ENCODE results near the gene KDM2A.

KDM2A gene

DNA sequence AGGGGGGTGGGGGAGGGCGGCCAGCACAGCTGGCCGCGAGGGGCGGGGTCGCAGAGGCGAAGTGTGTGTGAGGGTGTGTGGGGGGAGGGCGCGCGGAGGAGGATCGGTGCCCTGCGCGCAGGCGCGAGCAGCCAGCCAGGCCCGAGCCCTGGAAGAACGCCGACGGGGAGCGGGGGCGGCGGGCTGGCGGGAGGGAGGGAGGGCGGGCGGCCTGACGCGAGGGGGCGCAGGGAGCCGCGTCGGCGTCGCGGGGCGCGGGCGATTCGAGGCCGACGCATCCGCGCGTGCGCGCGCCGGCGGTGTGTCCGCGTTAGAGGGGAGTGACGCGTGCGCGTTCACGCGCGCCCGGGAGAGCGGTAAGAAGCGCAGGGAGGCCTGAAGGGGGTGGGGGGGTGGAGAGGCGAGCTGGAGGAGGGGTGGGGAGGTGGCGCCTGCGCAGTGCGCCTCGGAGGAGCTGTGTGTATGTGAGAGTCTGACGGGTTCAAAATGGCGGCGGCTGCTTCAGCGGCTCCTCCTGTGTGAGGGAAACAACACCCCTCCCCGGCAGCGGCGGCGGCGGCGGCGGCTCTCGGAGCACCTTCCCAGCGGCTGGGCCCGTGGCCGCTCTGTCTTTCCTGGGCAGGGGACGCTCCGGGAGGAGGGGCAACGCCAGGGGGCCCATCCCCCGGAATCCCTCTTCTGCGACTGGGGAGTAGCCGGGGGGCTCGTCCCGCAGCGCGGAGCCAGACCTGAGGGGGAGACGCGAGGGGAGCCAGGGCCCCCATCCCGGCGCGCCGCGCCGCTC, at the start of gene KDM2A:
TSS of gene KDM2A (plus strand) at position 463 of the 784 bp plus-strand sequence. CDS start 2,054 bp downstream, outside the sequence.
- peak; percentile 98 to 99 for DNase-seq

DNA sequence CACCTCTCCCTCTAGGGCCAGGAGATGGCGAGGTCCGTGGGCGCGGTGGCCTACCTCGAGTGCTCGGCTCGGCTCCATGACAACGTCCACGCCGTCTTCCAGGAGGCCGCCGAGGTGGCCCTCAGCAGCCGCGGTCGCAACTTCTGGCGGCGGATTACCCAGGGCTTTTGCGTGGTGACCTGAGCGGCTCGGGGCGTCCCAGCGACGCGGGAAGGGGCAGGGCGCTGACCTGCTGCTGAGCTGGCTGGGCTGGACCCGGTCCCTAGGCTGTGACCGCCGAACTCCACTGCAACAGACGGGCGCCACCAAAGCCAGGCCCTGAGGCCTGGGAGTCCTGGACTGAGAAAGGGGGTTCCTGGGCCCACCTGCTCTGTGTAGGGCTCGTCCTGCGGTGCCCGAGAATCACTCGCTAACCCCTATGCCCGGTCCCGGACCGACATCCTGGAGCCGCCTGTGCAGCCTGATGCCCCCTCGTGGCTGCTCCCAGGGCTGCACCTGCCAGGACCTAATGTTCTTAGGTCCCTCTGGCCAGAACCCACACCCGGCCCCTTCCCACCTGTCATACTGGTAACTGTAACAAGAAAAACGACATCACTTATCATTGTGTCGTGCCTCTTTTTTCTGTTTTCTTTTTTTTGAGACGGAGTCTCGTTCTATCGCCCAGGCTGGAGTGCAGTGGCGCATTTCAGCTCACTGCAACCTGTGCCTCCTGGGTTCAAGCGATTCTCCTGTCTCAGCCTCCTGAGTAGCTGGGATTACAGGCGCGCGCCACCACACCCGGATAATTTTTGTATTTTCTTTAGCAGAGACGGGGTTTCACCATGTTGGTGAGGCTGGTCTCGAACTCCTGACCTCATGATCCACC, 47.4 kb upstream of the KDM2A start:
- peak in 1 of 2 experiments; percentile 31 for DNase-seq

DNA sequence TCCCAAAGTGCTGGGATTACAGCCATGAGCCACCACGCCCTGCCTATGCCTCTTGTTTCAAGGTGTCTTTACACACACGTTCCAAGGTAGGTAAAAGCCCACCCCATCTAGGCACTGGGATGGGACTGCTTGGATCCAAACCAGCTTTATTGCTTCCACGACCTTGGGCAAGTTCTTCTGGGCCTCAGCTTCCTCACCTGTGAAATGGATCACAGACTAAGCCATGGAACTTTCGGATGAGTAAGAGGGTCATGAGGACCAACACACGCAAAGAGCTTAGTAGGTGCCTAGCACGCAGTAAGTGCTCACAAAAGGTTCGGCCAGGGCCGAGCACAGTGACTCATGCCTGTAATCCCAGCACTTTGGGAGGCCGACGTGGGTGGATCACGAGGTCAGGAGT, 46.8 kb upstream of the KDM2A start:
- DNase-seq, result no peak

DNA sequence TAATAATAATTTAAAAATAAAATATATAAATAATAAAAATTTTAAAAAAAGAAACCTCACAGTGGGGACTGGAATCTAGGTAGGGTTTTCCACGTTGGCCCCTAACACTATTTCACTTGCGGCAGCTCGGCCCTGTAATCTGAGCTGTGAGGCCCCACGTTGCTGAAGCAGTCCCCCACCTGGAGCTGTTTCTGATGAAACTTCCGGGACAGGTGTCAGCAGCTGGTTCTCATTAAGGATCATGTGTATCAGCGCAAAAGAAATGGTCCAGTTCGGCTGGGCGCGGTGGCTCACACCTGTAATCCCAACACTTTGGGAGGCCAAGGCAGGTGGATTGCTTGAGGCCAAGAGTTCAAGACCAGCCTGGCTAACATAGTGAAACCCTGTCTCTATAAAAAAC, 45.2 kb upstream of the KDM2A start:
- DNase-seq, result no peak

DNA sequence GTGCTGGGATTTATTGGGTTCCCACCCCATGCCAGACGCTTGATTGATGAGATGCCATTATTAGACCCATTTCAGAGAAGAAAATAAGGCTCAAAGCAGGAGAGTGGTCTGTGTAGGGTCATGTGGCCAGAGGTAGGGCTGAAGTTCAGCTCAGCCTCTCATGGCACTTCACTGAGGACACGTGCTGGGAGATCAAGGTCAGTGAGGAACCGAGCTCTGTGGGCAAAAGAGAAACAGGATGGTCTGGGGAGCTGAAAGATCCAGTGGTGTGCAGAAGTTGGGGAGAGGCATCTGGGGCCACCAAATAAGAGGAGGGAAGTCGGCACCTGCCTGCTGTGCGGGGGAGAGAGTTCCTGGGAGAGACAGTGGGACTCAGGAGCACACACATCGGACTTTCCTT, 42.9 kb upstream of the KDM2A start:
- no peak for DNase-seq

GRCh38 chr11:67079065-67079705, 39.9 kb upstream of the KDM2A start:
- DNase-seq, result no peak

GRCh38 chr11:67082071-67082791, 36.8 kb upstream of the KDM2A start:
- no peak for DNase-seq

DNA sequence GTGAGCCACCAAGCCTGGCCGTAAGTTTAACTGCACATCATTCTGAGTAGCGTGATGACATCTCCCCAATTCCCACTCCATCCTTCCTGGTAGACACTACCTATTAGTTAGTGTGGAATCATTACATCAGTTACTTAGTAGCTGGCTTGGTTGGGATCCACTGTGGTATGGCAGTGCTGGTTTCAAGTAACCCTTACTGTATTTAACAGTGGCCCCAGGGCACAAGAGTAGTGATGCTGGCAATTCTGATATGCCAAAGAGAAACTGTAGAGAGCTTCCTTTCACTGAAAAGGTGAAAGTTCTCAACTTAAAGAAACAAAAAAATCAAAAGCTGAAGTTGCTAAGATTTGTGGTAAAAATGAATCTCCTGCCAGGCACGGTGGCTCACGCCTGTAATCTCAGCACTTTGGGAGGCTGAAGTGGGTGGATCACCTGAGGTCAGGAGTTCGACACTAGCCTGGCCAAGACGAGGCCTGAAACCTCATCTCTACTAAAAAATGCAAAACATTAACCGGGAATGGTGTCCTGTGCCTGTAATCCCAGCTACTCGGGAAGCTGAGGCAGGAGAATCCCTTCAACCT, 35.2 kb upstream of the KDM2A start:
- no peak for DNase-seq

DNA sequence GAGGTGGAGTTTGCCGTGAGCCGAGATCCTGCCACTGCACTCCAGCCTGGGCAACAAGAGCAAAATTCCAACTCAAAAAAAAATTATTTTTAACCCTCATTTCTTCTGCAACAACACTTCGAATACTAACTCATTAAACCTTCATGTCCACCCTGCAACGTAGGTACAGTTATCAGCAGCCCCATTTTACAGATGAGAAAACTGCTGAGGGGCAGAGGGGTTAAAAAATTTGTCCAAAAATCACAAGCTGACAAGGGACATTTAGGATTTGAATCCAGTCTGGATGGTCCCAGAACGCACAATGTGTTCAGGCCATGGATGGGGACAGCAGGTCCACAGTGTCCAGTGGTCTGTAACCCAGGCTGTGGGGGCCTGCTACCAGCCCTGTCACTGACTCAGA, 33.4 kb upstream of the KDM2A start:
- DNase-seq, result no peak

- no peak for DNase-seq
Observed at GRCh38 chr11:67090717-67091116, 28.3 kb upstream of the KDM2A start.

DNA sequence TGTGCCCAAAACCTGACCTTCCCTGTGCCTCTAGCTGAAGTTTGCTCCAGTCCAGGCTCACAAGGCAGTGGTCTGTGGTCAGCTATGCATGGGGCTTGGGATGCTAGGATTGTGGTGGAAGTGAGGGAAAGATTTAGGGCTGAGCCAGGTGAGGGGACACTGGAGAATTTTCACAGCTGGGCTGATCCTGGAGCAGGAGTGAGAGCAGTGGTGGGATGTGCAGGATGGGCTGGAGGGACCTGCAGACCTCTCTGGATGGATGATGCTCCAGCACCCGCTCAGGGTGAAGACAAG, 23.9 kb upstream of the KDM2A start:
- no peak for DNase-seq

DNA sequence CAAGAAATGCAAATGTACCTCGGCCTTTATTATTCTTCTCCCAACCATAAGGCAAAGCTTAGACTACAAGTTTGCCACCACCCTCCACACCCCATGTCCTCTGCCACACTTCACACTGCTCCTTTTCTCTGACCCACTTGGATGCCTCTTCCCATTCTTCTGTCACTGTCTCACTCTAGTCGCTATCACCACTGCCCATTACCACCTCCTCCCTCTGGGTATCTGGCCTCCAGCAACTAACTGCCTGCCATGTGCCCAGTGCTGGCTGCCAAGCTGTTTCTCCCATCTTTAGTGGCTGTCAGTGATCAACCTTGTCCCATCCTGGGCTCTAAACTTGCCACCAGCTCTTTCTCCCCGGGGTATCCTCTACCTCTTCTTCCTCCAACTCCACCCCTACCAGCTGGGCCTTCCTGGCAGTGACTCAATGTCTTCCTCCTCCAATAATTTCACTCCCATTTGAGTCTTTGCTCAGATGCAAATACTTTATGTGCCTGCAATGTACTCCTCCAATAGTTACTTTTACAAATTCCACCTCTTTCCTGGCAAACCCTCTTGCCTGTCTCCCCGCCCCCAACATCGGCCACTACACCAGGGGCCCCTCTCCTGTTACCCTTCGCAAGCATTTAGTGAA, 20.1 kb upstream of the KDM2A start:
- peak in 1 of 2 experiments; percentile 19 for DNase-seq

GRCh38 chr11:67099831-67100324, 19.2 kb upstream of the KDM2A start:
- no peak for DNase-seq

- DNase-seq, result no peak
Observed at GRCh38 chr11:67102664-67103063, 16.4 kb upstream of the KDM2A start.

GRCh38 chr11:67105964-67106363, 13.1 kb upstream of the KDM2A start:
- DNase-seq, result no peak

GRCh38 chr11:67111261-67111660, 7.8 kb upstream of the KDM2A start:
- DNase-seq, result peak in 1 of 2 experiments; percentile 71

- DNase-seq, result no peak
Observed at GRCh38 chr11:67113231-67113721, 5.8 kb upstream of the KDM2A start.

GRCh38 chr11:67114275-67114896, 4.7 kb upstream of the KDM2A start:
- DNase-seq, result no peak

DNA sequence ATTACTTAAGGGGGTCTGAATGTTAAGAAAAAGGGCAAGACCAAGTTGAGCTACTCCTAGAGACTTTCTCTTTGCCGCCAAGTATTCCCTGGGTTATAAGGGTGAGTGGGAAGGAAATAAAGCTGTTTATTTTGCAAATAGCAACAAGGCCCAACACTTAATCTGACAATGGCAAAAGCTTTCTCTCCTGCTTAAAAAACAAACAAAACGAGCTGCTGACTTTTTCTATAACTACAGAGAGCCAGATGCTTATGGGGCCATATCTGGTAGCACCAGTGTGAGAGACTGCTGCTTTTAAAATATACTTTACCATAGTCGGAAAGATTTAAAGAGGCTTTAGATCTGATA, 2.3 kb upstream of the KDM2A start:
- DNase-seq, result no peak

GRCh38 chr11:67117176-67117575, 1.9 kb upstream of the KDM2A start:
- no peak for DNase-seq

GRCh38 chr11:67117672-67118180, 1.3 kb upstream of the KDM2A start:
- no peak for DNase-seq
